ENCODE measurements around the gene LAMA2.

LAMA2 gene

DNA sequence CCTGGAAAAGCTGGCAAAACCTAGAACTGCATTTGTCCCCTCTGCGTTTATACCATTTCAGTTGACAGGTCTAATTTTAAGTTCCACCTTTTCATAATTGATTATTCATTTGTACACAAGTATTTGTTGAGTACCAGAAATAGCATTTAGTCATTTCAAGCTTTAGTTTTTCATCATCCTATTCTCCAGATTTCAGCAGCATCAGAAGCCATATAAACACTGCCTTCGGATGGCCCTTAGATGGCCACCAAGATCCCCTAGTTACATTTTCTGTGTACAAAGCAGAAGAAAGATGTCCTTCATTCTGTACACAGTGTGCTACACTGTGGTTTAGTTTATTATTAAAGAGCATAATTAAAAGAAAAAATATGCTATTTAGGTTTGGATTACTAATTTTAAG lies 131.4 kb downstream of the LAMA2 start:
- no peak for DNase-seq (ENCODE audit: low read depth)
- H3K4me3 ChIP-seq (ENCODE audit: low read depth, low read length) = no peak overlapping the region
- TF ChIP-seq, protein P1, sequence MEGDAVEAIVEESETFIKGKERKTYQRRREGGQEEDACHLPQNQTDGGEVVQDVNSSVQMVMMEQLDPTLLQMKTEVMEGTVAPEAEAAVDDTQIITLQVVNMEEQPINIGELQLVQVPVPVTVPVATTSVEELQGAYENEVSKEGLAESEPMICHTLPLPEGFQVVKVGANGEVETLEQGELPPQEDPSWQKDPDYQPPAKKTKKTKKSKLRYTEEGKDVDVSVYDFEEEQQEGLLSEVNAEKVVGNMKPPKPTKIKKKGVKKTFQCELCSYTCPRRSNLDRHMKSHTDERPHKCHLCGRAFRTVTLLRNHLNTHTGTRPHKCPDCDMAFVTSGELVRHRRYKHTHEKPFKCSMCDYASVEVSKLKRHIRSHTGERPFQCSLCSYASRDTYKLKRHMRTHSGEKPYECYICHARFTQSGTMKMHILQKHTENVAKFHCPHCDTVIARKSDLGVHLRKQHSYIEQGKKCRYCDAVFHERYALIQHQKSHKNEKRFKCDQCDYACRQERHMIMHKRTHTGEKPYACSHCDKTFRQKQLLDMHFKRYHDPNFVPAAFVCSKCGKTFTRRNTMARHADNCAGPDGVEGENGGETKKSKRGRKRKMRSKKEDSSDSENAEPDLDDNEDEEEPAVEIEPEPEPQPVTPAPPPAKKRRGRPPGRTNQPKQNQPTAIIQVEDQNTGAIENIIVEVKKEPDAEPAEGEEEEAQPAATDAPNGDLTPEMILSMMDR (conservative IDR thresholded peaks at IDR 0.05; ENCODE audit: low read depth, low read length) = no peak

DNA sequence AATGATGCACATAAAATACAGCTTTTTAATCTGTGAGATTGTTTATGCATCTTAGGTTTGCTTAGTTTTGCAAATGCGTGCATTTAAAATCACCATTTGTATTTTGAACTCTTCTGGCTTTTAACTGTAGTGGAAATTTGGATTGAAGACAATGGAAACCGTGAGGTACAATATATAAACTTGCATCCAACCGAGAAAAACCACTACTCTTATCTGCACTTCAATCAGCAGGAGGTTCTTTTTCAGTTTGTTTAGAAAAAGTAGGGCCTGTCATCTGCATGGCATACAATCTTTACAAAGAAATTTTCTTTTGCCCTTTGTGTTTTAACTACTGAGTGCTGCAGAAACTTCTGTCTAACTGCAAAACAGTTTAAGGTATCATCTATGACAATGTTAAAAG lies 132.8 kb downstream of the LAMA2 start:
- H3K4me3 ChIP-seq (ENCODE audit: low read depth, low read length) = no peak overlapping the region
- TF ChIP-seq, protein P1 (conservative IDR thresholded peaks at IDR 0.05; ENCODE audit: low read depth, low read length) = no peak
- DNase-seq (ENCODE audit: low read depth) = peak; percentile 54

DNA sequence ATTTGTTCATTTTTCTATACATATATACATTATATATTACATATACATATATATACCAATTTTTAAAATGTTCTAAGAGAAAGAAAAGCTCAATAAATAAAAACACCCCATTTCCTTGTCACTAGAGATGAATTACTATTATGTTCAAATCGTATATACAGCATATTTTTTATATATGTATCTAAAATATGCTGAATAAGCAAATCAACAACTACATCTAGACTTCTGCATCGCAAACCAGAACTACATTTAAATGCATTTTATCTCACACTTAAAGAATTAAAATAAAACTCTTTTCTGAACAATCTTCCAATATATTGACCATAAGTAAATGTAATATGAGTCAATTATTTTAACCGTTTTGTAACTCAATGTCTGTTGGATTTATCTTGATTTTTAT lies 133.9 kb downstream of the LAMA2 start:
- TF ChIP-seq, protein P1 (conservative IDR thresholded peaks at IDR 0.05; ENCODE audit: low read depth, low read length) = no peak
- no peak overlapping the region for H3K4me3 ChIP-seq (ENCODE audit: low read depth, low read length)
- no peak for DNase-seq (ENCODE audit: low read depth)

DNA sequence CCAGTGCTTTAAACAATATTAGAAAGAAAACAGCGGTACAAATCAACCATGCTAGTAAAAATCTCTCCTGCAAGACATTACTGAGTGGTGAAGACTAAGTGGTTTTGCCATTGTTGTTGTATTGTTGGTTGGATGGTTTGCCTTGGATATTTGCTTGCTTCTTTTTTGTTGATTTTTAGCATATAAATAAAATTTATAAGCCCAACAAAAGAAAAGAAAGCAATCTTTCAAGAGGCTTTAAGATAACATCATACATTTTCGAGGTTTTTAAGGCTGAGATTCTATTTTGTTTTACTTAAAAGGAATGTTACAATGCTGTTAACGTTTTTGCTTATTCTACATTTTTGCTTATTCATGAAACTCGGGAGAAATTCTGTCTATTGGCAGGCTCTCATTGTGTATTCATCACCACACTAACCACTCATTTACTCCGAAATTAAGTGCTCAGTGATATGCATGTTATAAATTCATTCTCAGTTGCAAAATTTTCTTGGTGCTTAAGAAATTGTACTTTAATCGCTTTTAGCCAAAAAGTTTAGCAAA lies 139.1 kb downstream of the LAMA2 start:
- TF ChIP-seq, protein P1 (conservative IDR thresholded peaks at IDR 0.05; ENCODE audit: low read depth, low read length) = no peak
- no peak for DNase-seq (ENCODE audit: low read depth)
- no peak overlapping the region for H3K4me3 ChIP-seq (ENCODE audit: low read depth, low read length)

DNA sequence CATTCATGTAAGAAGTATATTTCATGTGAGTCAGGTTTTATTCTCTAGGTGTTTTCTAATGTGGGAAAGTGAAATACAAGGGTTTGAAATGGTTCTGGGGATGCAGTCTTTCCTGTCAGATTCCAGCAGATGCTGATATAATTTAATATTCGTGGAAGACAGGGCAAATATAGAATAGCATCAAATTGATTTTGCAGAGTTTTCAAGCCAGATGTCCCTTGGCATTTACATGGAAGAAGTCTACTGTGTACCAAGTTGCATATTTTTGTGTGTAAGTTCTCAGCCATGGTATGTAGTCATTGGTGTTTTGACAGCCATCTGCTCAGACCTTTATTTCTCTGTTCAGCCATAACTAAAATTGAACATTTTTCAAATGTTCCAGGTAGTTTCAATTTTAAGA lies 143.7 kb downstream of the LAMA2 start:
- TF ChIP-seq, protein P1 (conservative IDR thresholded peaks at IDR 0.05; ENCODE audit: low read depth, low read length) = no peak
- no peak for DNase-seq (ENCODE audit: low read depth)
- H3K4me3 ChIP-seq (ENCODE audit: low read depth, low read length) = no peak overlapping the region

DNA sequence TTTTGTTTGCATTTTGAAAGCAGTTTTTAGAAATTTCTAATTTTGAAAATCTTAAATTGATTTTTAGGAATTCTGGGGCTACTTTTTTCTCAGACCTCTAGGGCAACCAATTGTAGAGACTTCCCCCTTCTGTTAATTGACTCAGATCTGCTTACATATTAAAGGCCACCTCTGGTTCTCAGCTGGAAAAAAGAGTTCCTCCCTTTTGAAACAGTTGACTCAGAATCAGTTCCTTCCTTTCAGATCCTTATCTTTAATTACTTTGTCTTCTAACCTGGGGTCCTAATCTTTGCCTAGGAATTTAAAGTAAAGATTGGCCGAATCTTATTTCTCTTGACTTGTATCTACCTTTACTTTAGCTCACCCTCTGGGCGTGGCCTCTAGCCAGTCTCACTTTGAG lies 146.8 kb downstream of the LAMA2 start:
- TF ChIP-seq, protein P1 (conservative IDR thresholded peaks at IDR 0.05; ENCODE audit: low read depth, low read length) = no peak
- DNase-seq (ENCODE audit: low read depth) = peak; percentile 35
- no peak overlapping the region for H3K4me3 ChIP-seq (ENCODE audit: low read depth, low read length)

DNA sequence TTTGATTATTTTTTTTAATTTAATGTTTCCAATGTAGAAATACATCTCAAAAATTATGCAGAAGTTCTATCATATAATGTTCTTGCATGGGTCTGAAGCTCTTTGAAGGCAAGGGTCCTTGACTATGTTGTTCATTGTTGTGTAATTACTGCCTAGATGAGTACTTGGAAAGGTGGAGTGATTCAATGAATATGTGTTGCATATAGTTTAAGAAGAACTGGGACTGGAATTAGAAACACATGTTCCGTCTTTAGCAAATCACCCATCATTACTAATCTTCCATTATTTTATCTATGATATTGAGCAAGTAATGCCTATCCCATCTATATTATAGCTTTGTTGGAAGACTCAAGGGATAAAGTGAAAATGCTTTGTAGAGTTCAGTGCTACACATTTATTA lies 147.3 kb downstream of the LAMA2 start:
- H3K4me3 ChIP-seq (ENCODE audit: low read depth, low read length) = no peak overlapping the region
- TF ChIP-seq, protein P1 (conservative IDR thresholded peaks at IDR 0.05; ENCODE audit: low read depth, low read length) = no peak
- peak; percentile 13 for DNase-seq (ENCODE audit: low read depth)

All from choroid plexus epithelial cell (primary cell).